Thoracic aorta (tissue), 2 donors: ENCODE data around the gene PRKAG3. TPM values are rescaled to one million over a fixed set of nuclear protein-coding genes. Genes with fewer than 3 reads are reported as not detected.

Experiments used
- ATAC-seq: fragments of 150-250 bp; one replicate; pipeline ENCODE4 v1.8.0; 2017; ENCODE audit warnings: low read depth; ENCODE audit not compliant: insufficient number of reproducible peaks, low FRiP score
- DNase-seq: peaks from one replicate; pipeline ENCODE4 v3.0.0-alpha.2; 2020; ENCODE audit warnings: low spot score
- H3K27ac ChIP-seq, 2 donors: fragments of 200-600 bp; sonication (generic); 1 replicate in 1 of 2; 2 replicates in 1 of 2; pipeline ENCODE4 v1.5.1; 2016; ENCODE audit warnings: mild to moderate bottlenecking in 2 of 2, moderate library complexity in 2 of 2
- H3K27me3 ChIP-seq: fragments of 200-600 bp; sonication (generic); replicated peaks from 2 replicates; pipeline ENCODE4 v1.6.0; 2016; ENCODE audit warnings: mild to moderate bottlenecking; ENCODE audit not compliant: insufficient read depth
- H3K36me3 ChIP-seq: fragments of 200-600 bp; sonication (generic); one replicate; pipeline ENCODE4 v1.5.1; 2016
- H3K4me1 ChIP-seq, 2 donors: fragments of 200-600 bp; sonication (generic); 1 replicate in 1 of 2; 2 replicates in 1 of 2; pipeline versions ENCODE4 v1.5.1 to v1.6.0; 2016; ENCODE audit warnings: low read depth in 2 of 2, mild to moderate bottlenecking in 1 of 2; ENCODE audit not compliant: control insufficient read depth in 1 of 2
- H3K4me3 ChIP-seq: fragments of 200-600 bp; sonication (generic); 2 replicates; pipeline ENCODE4 v1.5.1; 2016; ENCODE audit warnings: mild to moderate bottlenecking
- H3K9me3 ChIP-seq: fragments of 200-600 bp; sonication (generic); 2 replicates; pipeline ENCODE4 v1.5.1; 2016
- CTCF ChIP-seq: fragments of 200-600 bp; sonication (generic); IDR thresholded peaks from one replicate; pipeline ENCODE4 v1.5.1; 2019; ENCODE audit warnings: antibody characterized with exemption
- total RNA-seq, 2 donors: library from RNA; depleted of rRNA; stranded (reverse); fragments of >200 nt; gene quantifications; one replicate each; pipeline versions ENCODE4 v1.1.0 to v1.2.3, GENCODE V29; 2016

PRKAG3 gene
- total RNA-seq, 2 donors from 2014 or later = 0.28 TPM; not detected in 1

GRCh38 chr2:218878926-218879761, 47.5 kb upstream of the PRKAG3 start:
- Histone ChIP-seq H3K9me3 (no peaks in the 10 kb centered on the region), H3K4me3 (no peak overlapping the region), H3K4me1 (peaks cover 9 to 15% of the 10 kb centered on the region in 2 donors), H3K27ac (no peak overlapping the region), H3K36me3 (no peaks in the 10 kb centered on the region), H3K27me3 (peaks cover 9% of the 10 kb centered on the region)
- ATAC-seq (no peak), DNase-seq (no peak)
- no peak for TF ChIP-seq CTCF

GRCh38 chr2:218878486-218878885, 46.9 kb upstream of the PRKAG3 start:
- Histone ChIP-seq H3K36me3 (no peaks in the 10 kb centered on the region), H3K27ac (no peak overlapping the region), H3K4me3 (no peak overlapping the region), H3K9me3 (no peaks in the 10 kb centered on the region), H3K4me1 (peaks cover 9 to 15% of the 10 kb centered on the region in 2 donors), H3K27me3 (peaks cover 13% of the 10 kb centered on the region)
- no peak for TF ChIP-seq CTCF
- ATAC-seq (no peak), DNase-seq (no peak)

- no peak for ATAC-seq
These were observed 46.3 kb upstream of the PRKAG3 start for GRCh38 chr2:218877891-218878290.

GRCh38 chr2:218877331-218877730, 45.7 kb upstream of the PRKAG3 start:
- no peak overlapping the region for H3K4me3 ChIP-seq
- DNase-seq (no peak), ATAC-seq (no peak)
- H3K9me3 ChIP-seq = no peaks in the 10 kb centered on the region
- peaks cover 13 to 20% of the 10 kb centered on the region in 2 donors for H3K4me1 ChIP-seq
- peaks cover 14% of the 10 kb centered on the region for H3K27me3 ChIP-seq
- no peaks in the 10 kb centered on the region for H3K36me3 ChIP-seq
- H3K27ac ChIP-seq = no peak overlapping the region
- no peak for TF ChIP-seq CTCF

More at GRCh38 chr2:218877891-218878290, 46.3 kb upstream of the PRKAG3 start:
- Histone ChIP-seq H3K4me3 (no peak overlapping the region), H3K27me3 (peaks cover 14% of the 10 kb centered on the region), H3K9me3 (no peaks in the 10 kb centered on the region), H3K36me3 (no peaks in the 10 kb centered on the region), H3K4me1 (peaks cover 13 to 20% of the 10 kb centered on the region in 2 donors), H3K27ac (no peak overlapping the region)
- DNase-seq = no peak
- TF ChIP-seq CTCF = no peak

- Histone ChIP-seq H3K36me3 (no peaks in the 10 kb centered on the region), H3K4me3 (no peak overlapping the region), H3K27ac (no peak overlapping the region), H3K9me3 (no peaks in the 10 kb centered on the region), H3K4me1 (peaks cover 13 to 23% of the 10 kb centered on the region in 2 donors), H3K27me3 (peaks cover 14% of the 10 kb centered on the region)
- TF ChIP-seq CTCF = peak; percentile 94
- DNase-seq (no peak), ATAC-seq (no peak)
These were observed 45.1 kb upstream of the PRKAG3 start for GRCh38 chr2:218876562-218877219.
